D341Med (cell line): Measurements from ENCODE around the gene GOLGA7B.
"Not testable (repeated sequence)": the region's sequence is repeated elsewhere in the genome, so short reads cannot be mapped to it uniquely, and the experiment has no call there.

Experiments
- DNase-seq: peaks from one replicate; pipeline ENCODE4 v3.0.0; 2012; ENCODE audit warnings: low spot score

GOLGA7B gene

DNA sequence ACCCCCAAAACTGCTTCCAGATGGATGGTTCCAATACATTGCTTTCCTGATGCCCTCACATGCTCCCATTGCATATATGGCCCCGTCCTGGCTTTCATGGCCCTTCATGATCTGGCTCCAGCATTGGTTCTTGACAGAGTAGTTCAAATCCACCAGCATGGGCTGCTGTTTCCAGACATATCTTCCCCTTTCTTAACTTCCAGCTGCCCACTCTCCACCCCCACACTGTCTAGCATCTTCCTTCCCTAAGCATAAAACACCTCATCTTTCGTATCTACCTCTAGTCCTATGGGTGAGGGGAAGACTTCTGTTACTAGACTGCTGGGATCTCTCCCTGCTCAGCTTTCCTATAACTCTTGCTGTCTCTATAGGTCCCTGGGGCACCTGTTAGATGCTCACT, 13.2 kb upstream of the GOLGA7B start:
- DNase-seq = no peak

GRCh38 chr10:97838091-97838490, 11.6 kb upstream of the GOLGA7B start:
- no peak for DNase-seq

DNA sequence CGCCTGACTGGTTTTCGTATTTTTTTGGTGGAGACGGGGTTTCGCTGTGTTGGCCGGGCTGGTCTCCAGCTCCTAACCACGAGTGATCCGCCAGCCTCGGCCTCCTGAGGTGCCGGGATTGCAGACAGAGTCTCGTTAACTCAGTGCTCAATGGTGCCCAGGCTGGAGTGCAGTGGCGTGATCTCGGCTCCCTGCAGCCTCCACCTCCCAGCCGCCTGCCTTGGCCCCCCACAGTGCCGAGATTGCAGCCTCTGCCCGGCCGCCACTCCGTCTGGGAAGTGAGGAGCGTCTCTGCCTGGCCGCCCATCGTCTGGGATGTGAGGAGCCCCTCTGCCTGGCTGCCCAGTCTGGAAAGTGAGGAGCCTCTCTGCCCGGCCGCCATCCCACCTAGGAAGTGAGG, 8.5 kb upstream of the GOLGA7B start:
- DNase-seq = not testable (repeated sequence)

DNA sequence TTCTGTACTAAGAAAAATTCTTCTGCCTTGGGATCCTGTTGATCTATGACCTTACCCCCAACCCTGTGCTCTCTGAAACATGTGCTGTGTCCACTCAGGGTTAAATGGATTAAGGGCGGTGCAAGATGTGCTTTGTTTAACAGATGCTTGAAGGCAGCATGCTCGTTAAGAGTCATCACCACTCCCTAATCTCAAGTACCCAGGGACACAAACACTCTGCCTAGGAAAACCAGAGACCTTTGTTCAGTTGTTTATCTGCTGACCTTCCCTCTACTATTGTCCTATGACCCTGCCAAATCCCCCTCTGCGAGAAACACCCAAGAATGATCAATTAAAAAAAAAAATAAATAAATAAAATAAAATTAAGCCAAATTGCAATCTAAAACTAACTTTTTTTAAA, 7.5 kb upstream of the GOLGA7B start:
- DNase-seq = not testable (repeated sequence)

DNA sequence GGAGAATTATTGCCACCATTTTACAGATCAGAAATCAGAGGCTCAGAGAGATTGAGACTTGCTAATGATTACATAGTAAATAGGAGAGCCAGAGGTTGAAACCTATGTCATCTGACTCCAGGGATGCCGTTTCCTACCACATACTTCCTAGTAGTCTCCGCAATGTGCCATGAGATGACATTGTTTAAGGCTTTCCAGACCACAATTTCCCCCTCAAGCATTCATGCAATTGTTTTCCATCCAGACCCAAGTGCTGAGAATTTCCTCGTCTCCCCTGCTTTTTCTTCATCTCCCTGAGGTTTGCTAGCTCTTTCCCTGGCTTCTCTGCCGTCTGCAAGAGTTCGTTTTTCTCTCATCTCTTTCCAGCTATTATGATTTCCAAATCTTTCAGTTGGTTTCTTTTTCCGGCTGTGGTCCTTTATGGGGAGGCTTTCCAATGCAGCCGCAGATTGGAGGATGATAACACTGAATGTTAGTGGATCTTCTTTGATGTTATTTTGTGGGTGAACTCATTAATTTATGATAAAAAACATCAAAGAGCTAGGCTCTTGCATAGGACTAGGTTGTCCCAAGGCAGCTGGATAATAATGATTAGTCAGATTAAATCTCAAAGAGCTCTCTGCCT, 6.9 kb upstream of the GOLGA7B start:
- no peak for DNase-seq

GRCh38 chr10:97843281-97843671, 6.4 kb upstream of the GOLGA7B start:
- no peak for DNase-seq

DNA sequence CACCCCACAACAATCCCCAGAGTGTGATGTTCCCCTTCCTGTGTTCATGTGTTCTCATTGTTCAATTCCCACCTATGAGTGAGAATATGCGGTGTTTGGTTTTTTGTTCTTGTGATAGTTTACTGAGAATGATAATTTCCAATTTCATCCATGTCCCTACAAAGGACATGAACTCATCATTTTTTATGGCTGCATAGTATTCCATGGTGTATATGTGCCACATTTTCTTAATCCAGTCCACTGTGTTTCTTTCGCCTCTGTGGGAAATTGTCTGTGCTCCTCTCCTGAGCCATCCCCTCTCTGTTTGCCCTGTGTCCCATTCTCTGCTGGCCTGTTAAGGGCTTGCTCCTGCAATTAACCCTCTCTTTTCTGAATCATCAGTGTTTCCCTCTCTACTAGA, 5.7 kb upstream of the GOLGA7B start:
- DNase-seq = not testable (repeated sequence)

GRCh38 chr10:97844678-97845077, 5.0 kb upstream of the GOLGA7B start:
- no peak for DNase-seq

DNA sequence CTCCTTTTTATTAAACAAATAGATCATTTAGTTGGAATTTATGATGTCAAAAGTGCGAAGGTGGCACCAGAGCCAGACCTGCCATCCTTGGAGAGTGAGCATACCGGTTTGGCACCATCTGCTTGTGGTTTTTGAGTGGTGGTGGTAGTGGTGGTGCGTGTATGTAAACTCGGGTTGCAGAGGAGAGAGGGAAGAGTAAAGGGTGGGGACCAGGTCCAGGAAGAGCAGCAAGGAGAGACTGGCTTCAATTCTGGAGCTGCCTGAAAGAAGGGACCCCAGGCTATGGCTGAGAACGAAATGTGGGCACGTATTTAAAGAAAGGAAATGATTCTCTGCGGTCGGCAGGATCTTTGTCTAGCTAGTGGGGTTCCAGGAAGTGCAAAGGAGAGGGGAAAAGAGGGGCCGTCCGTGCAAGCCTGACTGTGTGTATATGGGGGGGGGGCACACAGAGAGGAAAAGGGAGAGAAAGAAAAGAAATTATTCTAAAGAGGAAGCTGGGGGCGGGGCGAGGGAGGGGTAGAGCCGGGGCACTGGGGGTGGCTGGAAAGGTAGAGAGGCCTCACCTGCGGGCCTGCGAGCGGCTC, 448 bp upstream of the GOLGA7B start:
- no peak for DNase-seq

- DNase-seq = no peak
Observed at GRCh38 chr10:97850446-97850845, 803 bp downstream of the GOLGA7B start.

DNA sequence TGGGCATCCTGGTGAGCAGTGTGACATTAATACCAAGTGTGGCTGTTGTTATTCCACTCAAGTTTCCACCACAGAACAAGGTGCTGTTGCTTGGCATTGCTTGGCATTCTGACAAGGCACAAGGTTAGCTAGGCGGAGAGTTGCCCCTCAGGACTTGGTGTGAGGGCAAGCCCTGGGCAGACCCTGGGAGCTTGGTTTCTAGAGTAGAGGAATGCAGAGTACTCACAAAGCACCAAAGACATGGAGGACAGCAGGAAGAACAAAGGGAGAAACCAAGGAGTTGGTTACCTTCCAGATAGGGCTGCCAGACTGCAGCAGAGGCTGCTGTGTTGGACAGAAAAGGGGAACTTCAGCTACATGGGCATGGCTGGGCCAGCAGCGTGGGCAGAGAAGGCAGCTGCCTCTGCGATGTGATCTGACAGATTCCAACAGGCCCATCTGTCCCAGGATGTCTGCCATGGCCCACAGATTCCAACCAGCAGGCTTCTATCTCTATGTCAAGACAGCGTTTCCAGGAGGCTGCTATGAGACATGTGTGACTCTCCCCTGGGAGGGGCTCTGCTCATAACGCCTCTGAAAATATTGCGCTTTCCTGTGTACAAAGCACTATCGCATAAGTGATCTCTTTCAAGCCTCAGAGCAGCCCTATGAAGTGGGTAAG, 1.8 kb downstream of the GOLGA7B start:
- no peak for DNase-seq

GRCh38 chr10:97852277-97852676, 2.6 kb downstream of the GOLGA7B start:
- no peak for DNase-seq

- no peak for DNase-seq
Observed at GRCh38 chr10:97852840-97853405, 3.3 kb downstream of the GOLGA7B start.

GRCh38 chr10:97854743-97855142, 5.1 kb downstream of the GOLGA7B start:
- no peak for DNase-seq

DNA sequence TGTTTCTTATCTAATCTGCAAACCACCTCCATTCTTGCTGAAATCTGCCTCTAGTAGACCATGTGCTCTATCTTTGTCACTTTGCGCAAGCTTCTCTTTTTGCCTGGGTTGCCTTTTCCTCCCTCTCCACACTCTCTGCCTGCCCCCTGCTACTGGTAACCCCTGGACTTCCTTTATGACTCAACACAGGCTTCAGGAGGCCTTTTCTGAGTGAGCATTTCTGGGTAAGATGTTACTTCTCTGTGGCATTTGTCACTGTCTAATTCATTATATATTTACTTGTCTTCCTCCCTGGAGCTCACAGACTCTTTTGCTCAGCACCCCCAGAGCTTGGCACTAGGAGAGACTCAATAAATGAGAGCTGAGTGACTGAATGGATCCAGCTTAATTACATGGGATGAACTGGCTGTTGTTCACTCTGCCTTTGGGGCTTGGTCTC, 8.4 kb downstream of the GOLGA7B start:
- no peak for DNase-seq

DNA sequence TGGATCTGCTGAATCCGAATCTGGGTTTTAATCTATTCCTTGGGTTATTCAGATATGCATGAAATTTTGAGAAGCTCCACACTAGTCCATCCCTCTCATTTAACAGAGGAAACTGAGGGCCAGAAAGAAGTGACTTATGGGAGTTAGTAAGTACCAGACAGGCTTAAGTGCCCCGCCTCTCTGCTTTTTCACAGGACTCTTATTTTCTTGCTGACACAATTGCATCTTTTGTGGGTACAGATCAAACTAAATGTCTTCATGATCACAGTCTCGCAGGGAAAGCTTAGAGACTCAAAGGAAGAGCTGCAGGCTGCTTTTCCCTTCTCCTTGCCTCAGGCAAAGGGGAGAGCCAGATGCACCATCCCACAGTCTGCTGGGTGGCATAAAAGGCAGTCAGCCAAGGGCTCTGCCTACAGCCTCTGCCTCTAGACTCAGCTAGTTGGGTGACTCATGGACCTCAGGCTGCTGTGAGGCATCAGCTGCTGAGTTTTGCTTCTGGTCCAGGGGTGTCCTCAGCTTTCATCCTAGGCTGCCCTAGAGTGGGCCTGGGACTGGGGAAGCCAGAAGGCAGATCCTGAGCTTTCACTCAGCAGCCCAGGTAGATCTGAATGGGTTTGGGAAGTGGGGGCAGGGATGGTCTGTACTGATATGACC, 11.6 kb downstream of the GOLGA7B start:
- no peak for DNase-seq

DNA sequence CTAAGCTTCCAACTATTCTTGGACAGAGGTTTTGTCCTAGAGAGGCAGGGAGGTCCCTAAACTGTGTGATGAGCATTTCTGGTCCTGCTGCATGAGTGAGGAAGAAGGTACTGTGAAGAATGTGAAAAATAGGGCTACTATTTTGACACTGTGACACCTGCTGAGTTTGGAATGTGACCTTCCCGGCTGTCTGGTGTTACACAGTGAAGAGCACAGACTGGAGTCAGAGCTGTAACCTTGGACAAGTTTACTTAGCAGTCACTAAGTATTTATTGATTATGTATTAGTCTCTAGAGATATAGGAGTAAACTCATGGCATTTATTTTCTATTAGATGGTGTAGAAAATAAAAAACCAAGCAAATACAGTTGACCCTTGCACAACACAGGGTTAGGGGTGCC, 12.3 kb downstream of the GOLGA7B start:
- no peak for DNase-seq

GRCh38 chr10:97863808-97864207, 14.2 kb downstream of the GOLGA7B start:
- no peak for DNase-seq

DNA sequence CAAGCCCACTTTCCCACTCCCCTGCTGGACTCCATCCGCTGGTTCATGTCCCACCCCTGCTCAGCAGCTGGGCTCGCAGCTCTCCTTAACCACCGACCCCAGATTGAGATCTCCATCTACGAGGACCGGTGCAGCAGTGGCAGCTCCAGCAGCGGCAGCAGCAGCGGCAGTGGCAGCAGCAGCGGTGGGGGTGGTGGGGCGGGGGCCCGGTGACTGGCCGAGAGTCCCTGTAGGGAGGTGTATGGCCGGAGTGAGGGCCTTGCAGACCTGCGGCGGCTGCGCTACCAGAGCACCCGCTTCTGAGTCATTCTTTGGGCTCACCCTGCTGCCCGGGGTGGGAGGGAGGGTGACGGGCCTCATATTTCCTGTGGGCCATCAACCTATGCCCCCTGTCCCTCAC, 15.8 kb downstream of the GOLGA7B start:
- DNase-seq = no peak

- no peak for DNase-seq
Observed at GRCh38 chr10:97866524-97867219, 17.0 kb downstream of the GOLGA7B start.

DNA sequence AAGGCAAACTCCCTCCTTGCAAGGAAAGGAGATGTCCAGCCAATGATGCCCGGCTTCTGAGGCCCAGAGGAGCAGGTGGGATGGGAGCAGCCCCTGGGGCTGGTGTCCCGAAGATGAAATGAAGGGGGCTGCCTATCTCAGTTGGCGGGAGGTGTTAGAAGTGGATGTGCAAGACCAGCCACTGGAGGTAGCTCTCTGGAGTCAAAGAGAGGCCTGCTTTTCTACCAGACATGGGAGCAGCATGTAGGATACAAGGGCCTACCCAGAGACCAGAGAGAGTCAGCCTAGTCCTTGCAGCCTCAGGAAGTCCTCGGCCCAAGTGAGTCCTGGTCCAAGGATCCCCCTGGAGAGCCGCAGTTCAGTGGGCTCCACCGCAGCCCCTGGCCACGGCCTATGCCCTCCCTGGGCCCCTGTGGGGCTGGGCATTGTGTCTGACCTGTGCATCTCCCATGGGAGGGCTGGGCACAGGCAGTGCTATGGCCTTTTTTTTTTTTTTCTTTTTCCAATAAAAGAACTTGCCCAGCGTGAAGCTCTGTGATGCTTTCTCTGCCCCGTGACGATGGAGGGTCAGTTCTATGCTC, 17.7 kb downstream of the GOLGA7B start:
- no peak for DNase-seq
